Measurements from ENCODE around the gene RDH5.

Gene RDH5

GRCh38 chr12:55681142-55682077 lies 38.8 kb upstream of the RDH5 start:
- peak overlapping the region in 1 of 2 donors; percentile 20 for H3K4me3 ChIP-seq (replicated peaks in 1 of 2; ENCODE audit: low read depth in 2 of 2, low read length in 2 of 2)
- TF ChIP-seq, protein P1, sequence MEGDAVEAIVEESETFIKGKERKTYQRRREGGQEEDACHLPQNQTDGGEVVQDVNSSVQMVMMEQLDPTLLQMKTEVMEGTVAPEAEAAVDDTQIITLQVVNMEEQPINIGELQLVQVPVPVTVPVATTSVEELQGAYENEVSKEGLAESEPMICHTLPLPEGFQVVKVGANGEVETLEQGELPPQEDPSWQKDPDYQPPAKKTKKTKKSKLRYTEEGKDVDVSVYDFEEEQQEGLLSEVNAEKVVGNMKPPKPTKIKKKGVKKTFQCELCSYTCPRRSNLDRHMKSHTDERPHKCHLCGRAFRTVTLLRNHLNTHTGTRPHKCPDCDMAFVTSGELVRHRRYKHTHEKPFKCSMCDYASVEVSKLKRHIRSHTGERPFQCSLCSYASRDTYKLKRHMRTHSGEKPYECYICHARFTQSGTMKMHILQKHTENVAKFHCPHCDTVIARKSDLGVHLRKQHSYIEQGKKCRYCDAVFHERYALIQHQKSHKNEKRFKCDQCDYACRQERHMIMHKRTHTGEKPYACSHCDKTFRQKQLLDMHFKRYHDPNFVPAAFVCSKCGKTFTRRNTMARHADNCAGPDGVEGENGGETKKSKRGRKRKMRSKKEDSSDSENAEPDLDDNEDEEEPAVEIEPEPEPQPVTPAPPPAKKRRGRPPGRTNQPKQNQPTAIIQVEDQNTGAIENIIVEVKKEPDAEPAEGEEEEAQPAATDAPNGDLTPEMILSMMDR (IDR thresholded peaks at IDR 0.05; ENCODE audit: low read depth, low read length), result peak; percentile 38
- peak; percentile 65 to 75 for DNase-seq (ENCODE audit: low read depth in 2 of 2)

GRCh38 chr12:55682087-55682796 lies 38.0 kb upstream of the RDH5 start:
- no peak for DNase-seq (ENCODE audit: low read depth in 2 of 2)
- TF ChIP-seq, protein P1 (IDR thresholded peaks at IDR 0.05; ENCODE audit: low read depth, low read length), result no peak
- H3K4me3 ChIP-seq (replicated peaks in 1 of 2; ENCODE audit: low read depth in 2 of 2, low read length in 2 of 2), result peak overlapping the region in 1 of 2 donors; percentile 20

DNA sequence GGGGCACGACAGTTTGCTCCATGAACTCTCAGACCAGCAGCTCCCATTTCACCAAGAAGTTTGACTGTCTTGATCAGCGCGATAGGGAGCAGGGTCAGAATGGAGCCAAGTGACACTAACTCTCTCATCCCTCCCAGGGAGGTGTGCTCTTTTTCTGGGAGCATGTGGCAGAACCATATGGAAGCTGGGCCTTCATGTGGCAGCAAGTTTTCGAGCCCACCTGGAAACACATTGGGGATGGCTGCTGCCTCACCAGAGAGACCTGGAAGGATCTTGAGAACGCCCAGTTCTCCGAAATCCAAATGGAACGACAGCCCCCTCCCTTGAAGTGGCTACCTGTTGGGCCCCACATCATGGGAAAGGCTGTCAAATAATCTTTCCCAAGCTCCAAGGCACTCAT lies 36.5 kb upstream of the RDH5 start:
- TF ChIP-seq, protein P1 (IDR thresholded peaks at IDR 0.05; ENCODE audit: low read depth, low read length), result no peak
- H3K4me3 ChIP-seq (replicated peaks in 1 of 2; ENCODE audit: low read depth in 2 of 2, low read length in 2 of 2), result no peak overlapping the region
- DNase-seq (ENCODE audit: low read depth in 2 of 2), result no peak

DNA sequence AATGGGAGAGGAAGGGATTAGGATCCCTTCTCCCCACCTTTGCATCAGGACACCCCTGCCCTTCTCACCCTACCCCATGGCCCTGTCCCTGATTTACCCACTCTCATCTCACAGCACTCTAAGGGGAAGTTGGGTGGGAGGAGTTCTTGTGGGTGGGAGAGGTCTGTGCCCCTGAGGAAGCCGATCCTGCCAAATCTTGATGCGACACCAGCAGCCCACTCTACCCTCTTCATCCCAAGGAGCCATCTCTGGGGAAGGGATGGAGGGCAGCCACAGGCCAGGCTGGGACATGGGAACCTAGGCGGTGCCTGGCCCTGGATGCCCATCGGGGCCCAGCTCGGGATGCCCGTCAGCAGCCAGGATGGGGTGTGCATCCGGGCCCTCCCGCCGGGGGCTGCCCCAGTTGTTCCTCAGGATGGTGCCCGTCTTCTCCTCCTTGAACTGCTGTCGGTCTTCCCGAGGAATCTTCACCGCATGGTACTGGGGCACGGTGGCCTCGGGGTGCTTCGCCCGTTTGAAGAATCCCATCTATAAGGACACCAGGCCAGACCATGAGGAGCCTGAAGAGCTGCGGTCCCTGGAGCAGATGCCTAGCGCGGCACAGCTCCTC lies 35.3 kb upstream of the RDH5 start:
- no peak overlapping the region for H3K4me3 ChIP-seq (replicated peaks in 1 of 2; ENCODE audit: low read depth in 2 of 2, low read length in 2 of 2)
- DNase-seq (ENCODE audit: low read depth in 2 of 2), result no peak
- TF ChIP-seq, protein P1 (IDR thresholded peaks at IDR 0.05; ENCODE audit: low read depth, low read length), result no peak

GRCh38 chr12:55685671-55686070 lies 34.5 kb upstream of the RDH5 start:
- TF ChIP-seq, protein P1 (IDR thresholded peaks at IDR 0.05; ENCODE audit: low read depth, low read length), result no peak
- no peak for DNase-seq (ENCODE audit: low read depth in 2 of 2)
- H3K4me3 ChIP-seq (replicated peaks in 1 of 2; ENCODE audit: low read depth in 2 of 2, low read length in 2 of 2), result no peak overlapping the region

DNA sequence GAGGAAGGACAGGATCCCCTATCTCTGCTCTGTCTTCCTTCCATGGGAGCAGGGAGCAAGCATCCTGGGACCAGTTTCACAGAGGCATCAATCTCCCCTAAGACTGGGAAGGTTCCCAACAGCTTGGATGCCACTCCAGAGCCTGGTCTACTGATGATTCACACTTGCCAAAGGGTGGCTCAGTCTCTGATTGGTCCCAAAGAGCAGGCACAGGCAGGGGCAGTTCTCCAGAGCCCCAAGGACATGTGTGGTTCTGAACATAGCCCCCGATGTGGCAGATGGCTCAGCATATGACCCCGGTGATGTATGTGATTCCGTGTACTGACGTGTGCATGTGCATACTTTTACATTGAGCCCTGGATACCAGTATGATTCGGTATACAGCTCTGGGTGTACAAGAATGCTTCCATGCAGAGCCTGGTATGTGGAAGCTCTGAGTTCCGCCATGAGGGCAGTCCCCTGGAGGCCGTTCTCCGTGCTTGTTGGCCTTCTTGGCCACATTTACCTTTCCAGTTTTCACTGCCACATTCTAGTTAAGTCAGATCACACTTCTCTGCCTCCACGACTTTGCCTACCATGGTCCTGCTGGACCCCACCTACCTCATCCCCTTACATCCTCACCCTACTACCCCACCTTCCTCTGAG lies 33.7 kb upstream of the RDH5 start:
- no peak overlapping the region for H3K4me3 ChIP-seq (replicated peaks in 1 of 2; ENCODE audit: low read depth in 2 of 2, low read length in 2 of 2)
- TF ChIP-seq, protein P1 (IDR thresholded peaks at IDR 0.05; ENCODE audit: low read depth, low read length), result no peak
- no peak for DNase-seq (ENCODE audit: low read depth in 2 of 2)
